Mesenchymal stem cell (in vitro differentiated cells and primary cell): ENCODE measurements around the gene KDM8.
"Not testable (repeated sequence)": the region's sequence is repeated elsewhere in the genome, so short reads cannot be mapped to it uniquely, and the experiment has no call there.

ENCODE experiments used
- DNase-seq: peaks from one replicate; pipeline ENCODE4 v3.0.0-alpha.2; 2013
- H2AFZ ChIP-seq: one replicate; pipeline ENCODE4 v1.6.1; 2013; ENCODE audit warnings: low read depth, mild to moderate bottlenecking, control low read depth, inconsistent platforms, low read length, moderate library complexity
- H2AK5ac ChIP-seq: 2 replicates; pipeline ENCODE4 v1.6.1; 2013; ENCODE audit warnings: low read length, moderate library complexity, mild to moderate bottlenecking, inconsistent platforms; ENCODE audit not compliant: severe bottlenecking
- H2BK120ac ChIP-seq: one replicate; pipeline ENCODE4 v1.6.1; 2013; ENCODE audit warnings: low read depth, mild to moderate bottlenecking, inconsistent platforms, low read length, moderate library complexity
- H2BK12ac ChIP-seq, 2 experiments: one replicate each; pipeline ENCODE4 v1.6.1; 2013; ENCODE audit warnings: inconsistent platforms in 2 of 2, low read length in 2 of 2, mild to moderate bottlenecking in 2 of 2, moderate library complexity in 2 of 2, control low read depth in 1 of 2
- H2BK15ac ChIP-seq: one replicate; pipeline ENCODE4 v1.6.1; 2013; ENCODE audit warnings: mild to moderate bottlenecking, low read depth, inconsistent platforms; ENCODE audit not compliant: poor library complexity, severe bottlenecking
- H2BK5ac ChIP-seq: 2 replicates; pipeline ENCODE4 v1.6.1; 2013; ENCODE audit warnings: low read depth, mild to moderate bottlenecking, low read length, control low read depth, inconsistent platforms; ENCODE audit not compliant: poor library complexity, severe bottlenecking
- H3K14ac ChIP-seq, 2 experiments: one replicate each; pipeline ENCODE4 v1.6.1; 2013; ENCODE audit warnings: inconsistent platforms in 2 of 2, low read length in 2 of 2, control low read depth in 1 of 2, mild to moderate bottlenecking in 1 of 2, moderate library complexity in 1 of 2
- H3K18ac ChIP-seq, 2 experiments: one replicate each; pipeline ENCODE4 v1.6.1; 2013; ENCODE audit warnings: inconsistent platforms in 2 of 2, low read length in 2 of 2, control low read depth in 1 of 2, low read depth in 1 of 2, mild to moderate bottlenecking in 1 of 2
- H3K23ac ChIP-seq, 2 experiments: one replicate each; pipeline ENCODE4 v1.6.1; 2013; ENCODE audit warnings: inconsistent platforms in 2 of 2, low read length in 2 of 2, mild to moderate bottlenecking in 2 of 2, moderate library complexity in 2 of 2, control low read depth in 1 of 2
- H3K27ac ChIP-seq: 2 replicates; pipeline ENCODE4 v1.5.1; 2013; ENCODE audit warnings: mild to moderate bottlenecking, moderate library complexity, low read length, control low read depth, inconsistent platforms; ENCODE audit not compliant: poor library complexity, severe bottlenecking
- H3K27me3 ChIP-seq, 2 experiments: 2 replicates each; pipeline versions ENCODE4 v1.6.1 to v1.7.0; 2013; ENCODE audit warnings: low read length in 2 of 2, mild to moderate bottlenecking in 2 of 2, moderate library complexity in 2 of 2, control low read depth in 1 of 2, inconsistent platforms in 1 of 2; ENCODE audit not compliant: control insufficient read depth in 1 of 2, insufficient read depth in 1 of 2
- H3K36me3 ChIP-seq, 2 experiments: 2 replicates each; pipeline versions ENCODE4 v1.6.1 to v1.7.0; 2013; ENCODE audit warnings: low read length in 2 of 2, control low read depth in 1 of 2, inconsistent platforms in 1 of 2, low read depth in 1 of 2, mild to moderate bottlenecking in 1 of 2; ENCODE audit not compliant: insufficient read depth in 2 of 2, control insufficient read depth in 1 of 2
- H3K4ac ChIP-seq, 2 experiments: one replicate each; pipeline ENCODE4 v1.6.1; 2013; ENCODE audit warnings: inconsistent platforms in 2 of 2, low read length in 2 of 2, mild to moderate bottlenecking in 2 of 2, moderate library complexity in 2 of 2, control low read depth in 1 of 2, low read depth in 1 of 2
- H3K4me1 ChIP-seq: 2 replicates; pipeline ENCODE4 v1.6.1; 2013; ENCODE audit warnings: low read depth, low read length, control low read depth; ENCODE audit not compliant: control insufficient read depth, insufficient read depth
- H3K4me2 ChIP-seq: 2 replicates; pipeline ENCODE4 v1.6.1; 2013; ENCODE audit warnings: low read length, mild to moderate bottlenecking, inconsistent platforms; ENCODE audit not compliant: poor library complexity, severe bottlenecking
- H3K4me3 ChIP-seq, 2 experiments: 2 replicates each; pipeline versions ENCODE4 v1.5.1 to v1.7.0; 2013; ENCODE audit warnings: low read length in 2 of 2, mild to moderate bottlenecking in 2 of 2, control low read depth in 1 of 2, low read depth in 1 of 2; ENCODE audit not compliant: insufficient read depth in 1 of 2
- H3K79me1 ChIP-seq: replicated peaks from 2 replicates; pipeline ENCODE4 v1.6.1; 2013; ENCODE audit warnings: mild to moderate bottlenecking, control low read depth, low read length, inconsistent platforms; ENCODE audit not compliant: poor library complexity, severe bottlenecking
- H3K9ac ChIP-seq: 2 replicates; pipeline ENCODE4 v1.7.0; 2013; ENCODE audit warnings: mild to moderate bottlenecking, low read length, moderate library complexity
- H3K9me3 ChIP-seq: 2 replicates; pipeline ENCODE4 v1.7.0; 2013; ENCODE audit warnings: mild to moderate bottlenecking, low read length; ENCODE audit not compliant: control insufficient read depth
- H4K8ac ChIP-seq: one replicate; pipeline ENCODE4 v1.6.1; 2013; ENCODE audit warnings: inconsistent platforms, mild to moderate bottlenecking, low read length, moderate library complexity
- H4K91ac ChIP-seq: one replicate; pipeline ENCODE4 v1.6.1; 2013; ENCODE audit warnings: mild to moderate bottlenecking, low read length, inconsistent platforms
- WGBS: methylation state at CpG from one replicate; pipeline ENCODE4 v1.1.7; 2013; ENCODE audit warnings: mixed read lengths; 5-methylcytosine and 5-hydroxymethylcytosine counted together

KDM8 gene

DNA sequence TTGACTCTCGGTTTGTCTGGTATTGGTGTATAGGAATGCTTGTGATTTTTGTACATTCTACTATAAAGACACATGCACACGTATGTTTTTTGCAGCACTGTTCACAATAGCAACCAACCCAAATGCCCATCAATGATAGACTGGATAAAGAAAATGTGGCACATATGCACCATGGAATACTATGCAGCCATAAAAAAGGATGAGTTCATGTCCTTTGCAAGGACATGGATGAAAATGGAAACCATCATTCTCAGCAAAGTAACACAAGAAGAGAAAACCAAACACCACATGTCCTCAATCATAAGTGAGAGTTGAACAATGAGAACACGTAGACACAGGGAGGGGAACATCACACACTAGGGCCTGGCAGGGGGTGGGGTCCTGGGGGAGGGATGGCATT lies 2.4 kb upstream of the KDM8 start:
- H3K4me3 ChIP-seq, H2BK12ac ChIP-seq, H2BK5ac ChIP-seq, H3K18ac ChIP-seq, H3K4me1 ChIP-seq, H2BK120ac ChIP-seq, H2BK15ac ChIP-seq, H4K8ac ChIP-seq, DNase-seq, H4K91ac ChIP-seq, H2AFZ ChIP-seq, H3K4me2 ChIP-seq, H3K9ac ChIP-seq, H3K9me3 ChIP-seq, H2AK5ac ChIP-seq, H3K36me3 ChIP-seq, H3K4ac ChIP-seq, H3K27ac ChIP-seq, H3K14ac ChIP-seq, H3K23ac ChIP-seq: not testable (repeated sequence)
- H3K79me1 ChIP-seq, result peaks cover 13% of the 10 kb centered on the region
- WGBS, result 85% methylated on average over 1 of the region's 3 CpGs
- H3K27me3 ChIP-seq, result peaks cover 2 to 19% of the 10 kb centered on the region in 2 experiments

DNA sequence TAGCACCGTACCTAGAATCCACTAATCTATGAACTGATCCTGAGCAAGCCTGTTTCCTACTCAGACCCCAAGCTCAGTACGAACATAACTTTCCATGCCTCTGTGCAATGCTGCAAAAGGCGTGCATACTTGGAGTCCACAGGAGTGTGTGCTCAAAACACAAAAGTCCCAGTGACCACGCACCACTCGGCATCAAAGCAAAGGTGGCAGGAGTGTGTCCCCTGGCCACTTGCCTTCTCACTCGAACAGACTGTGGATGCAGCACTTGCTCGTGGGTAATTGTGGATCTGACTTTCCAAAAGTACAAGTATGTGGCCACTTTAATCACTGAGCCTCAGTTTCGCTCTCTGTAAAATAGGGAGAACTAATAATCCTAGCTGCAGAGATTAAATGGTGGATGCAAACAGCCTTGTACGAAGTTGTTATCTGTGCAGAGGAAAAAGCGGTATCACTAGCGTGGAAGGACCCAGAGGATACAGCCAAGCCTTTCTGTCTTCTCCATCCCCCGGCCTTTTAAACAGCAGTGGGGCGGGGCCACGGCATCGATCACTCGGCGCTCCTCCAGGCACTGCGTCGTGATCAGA lies 311 bp upstream of the KDM8 start:
- Histone ChIP-seq H2AFZ (no peak overlapping the region), H4K91ac (no peak overlapping the region), H4K8ac (peak overlapping the region; percentile 78), H3K23ac (no peak overlapping the region), H3K9me3 (no peaks in the 10 kb centered on the region), H3K27me3 (peaks cover 0 to 5% of the 10 kb centered on the region in 2 experiments), H2AK5ac (no peak overlapping the region), H3K36me3 (no peaks in the 10 kb centered on the region), H3K79me1 (peaks cover 15% of the 10 kb centered on the region), H3K4me3 (peak overlapping the region; percentile 81 to 88), H2BK120ac (no peak overlapping the region), H3K18ac (peak overlapping the region; percentile 92 to 96), H3K14ac (no peak overlapping the region), H3K4me2 (peak overlapping the region; percentile 38), H2BK12ac (no peak overlapping the region), H2BK5ac (no peak overlapping the region), H3K9ac (peak overlapping the region; percentile 97), H2BK15ac (no peak overlapping the region), H3K27ac (peak overlapping the region; percentile 99), H3K4me1 (peaks cover 6% of the 10 kb centered on the region), H3K4ac (peak overlapping the region in 1 of 2 experiments; percentile 19)
- peak; percentile 96 for DNase-seq
- 26% methylated on average over 19 of the region's 19 CpGs for WGBS

DNA sequence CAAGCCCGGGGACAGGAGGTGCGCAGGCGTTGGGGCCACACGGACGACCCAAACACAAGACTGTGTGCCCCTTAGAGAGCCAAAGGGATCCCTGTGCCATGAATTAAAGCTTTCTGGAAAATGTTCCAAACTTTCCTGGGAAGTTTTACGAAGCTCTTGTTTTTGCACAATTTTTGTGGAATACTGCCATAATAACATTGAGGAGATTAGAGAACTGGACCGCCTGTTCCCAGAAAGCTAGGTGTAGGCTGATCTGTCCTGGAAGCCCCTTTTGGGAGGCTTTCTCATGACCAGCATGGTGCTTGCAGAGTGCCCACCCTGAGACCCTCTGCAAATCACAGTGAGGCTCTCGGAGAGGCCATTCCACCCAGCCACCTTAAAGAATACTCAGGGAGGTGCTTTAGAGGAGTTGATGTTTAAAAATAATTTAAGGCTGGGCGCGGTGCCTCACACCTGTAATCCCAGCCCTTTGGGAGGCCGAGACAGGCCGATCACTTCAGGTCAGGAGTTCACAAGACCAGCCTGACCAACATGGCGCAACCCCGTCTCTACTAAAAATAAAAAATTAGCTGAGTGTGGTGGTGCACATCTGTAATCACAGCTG lies 1.1 kb downstream of the KDM8 start:
- peak overlapping the region; percentile 85 for H3K27ac ChIP-seq
- peak overlapping the region; percentile 64 to 75 for H3K4ac ChIP-seq
- H3K27me3 ChIP-seq, result no peaks in the 10 kb centered on the region
- no peak overlapping the region for H2BK12ac ChIP-seq
- H2BK15ac ChIP-seq, result no peak overlapping the region
- no peak for DNase-seq
- peaks cover 17% of the 10 kb centered on the region for H3K79me1 ChIP-seq
- no peak overlapping the region for H2BK120ac ChIP-seq
- peaks cover 6% of the 10 kb centered on the region for H3K4me1 ChIP-seq
- peak overlapping the region in 1 of 2 experiments; percentile 1 for H3K23ac ChIP-seq
- H4K8ac ChIP-seq, result peak overlapping the region; percentile 88
- peak overlapping the region in 1 of 2 experiments; percentile 35 for H3K14ac ChIP-seq
- peak overlapping the region; percentile 64 for H3K4me2 ChIP-seq
- peak overlapping the region; percentile 85 to 93 for H3K18ac ChIP-seq
- no peaks in the 10 kb centered on the region for H3K36me3 ChIP-seq
- H2AK5ac ChIP-seq, result no peak overlapping the region
- no peaks in the 10 kb centered on the region for H3K9me3 ChIP-seq
- H4K91ac ChIP-seq, result peak overlapping the region; percentile 87
- no peak overlapping the region for H2AFZ ChIP-seq
- peak overlapping the region; percentile 97 for H3K9ac ChIP-seq
- no peak overlapping the region for H2BK5ac ChIP-seq
- 56% methylated on average over 13 of the region's 14 CpGs for WGBS
- H3K4me3 ChIP-seq, result peak overlapping the region; percentile 63 to 88

- H3K4me3 ChIP-seq, result no peak overlapping the region
- H3K27ac ChIP-seq, result no peak overlapping the region
- peaks cover 6% of the 10 kb centered on the region for H3K4me1 ChIP-seq
- H2BK15ac ChIP-seq, result no peak overlapping the region
- no peak overlapping the region for H3K4me2 ChIP-seq
- DNase-seq, result no peak
- no peak overlapping the region for H2AFZ ChIP-seq
- no peak overlapping the region for H3K18ac ChIP-seq
- H2BK5ac ChIP-seq, result no peak overlapping the region
- H3K36me3 ChIP-seq, result peaks cover 7 to 9% of the 10 kb centered on the region in 2 experiments
- 95% methylated on average over 10 of the region's 10 CpGs for WGBS
- H3K9ac ChIP-seq, result peak overlapping the region; percentile 1
- no peak overlapping the region for H2AK5ac ChIP-seq
- no peak overlapping the region for H2BK120ac ChIP-seq
- no peak overlapping the region for H3K4ac ChIP-seq
- H4K8ac ChIP-seq, result no peak overlapping the region
- H3K79me1 ChIP-seq, result peaks cover 17% of the 10 kb centered on the region
- H3K23ac ChIP-seq, result no peak overlapping the region
- no peak overlapping the region for H3K14ac ChIP-seq
- H3K9me3 ChIP-seq, result no peaks in the 10 kb centered on the region
- no peak overlapping the region for H4K91ac ChIP-seq
- H3K27me3 ChIP-seq, result no peaks in the 10 kb centered on the region
- H2BK12ac ChIP-seq, result no peak overlapping the region
These were observed 2.2 kb downstream of the KDM8 start for GRCh38 chr16:27205423-27206065.
